Measurements from ENCODE around the gene CTH. TPM values are rescaled to one million over a fixed set of nuclear protein-coding genes. Genes with fewer than 3 reads are reported as not detected.

Gene CTH
- total RNA-seq, 1 experiment from 2014 or later, result 13.2 TPM

- Histone ChIP-seq H4K20me1 (ENCODE audit: low read length) (no peaks in the 10 kb centered on the region), H3F3A (ENCODE audit: low read length, unreplicated experiment) (no peaks in the 10 kb centered on the region), H2AFZ (ENCODE audit: low read length) (no peak overlapping the region), H3K27ac (ENCODE audit: low read length) (no peak overlapping the region), H3K79me2 (ENCODE audit: low read length) (no peaks in the 10 kb centered on the region), H3K27me3 (ENCODE audit: low read length) (no peaks in the 10 kb centered on the region), H3K9me3 (ENCODE audit: low read length) (no peaks in the 10 kb centered on the region), H3K9ac (ENCODE audit: low read length) (no peak overlapping the region), H3K9me2 (replicated peaks; ENCODE audit: low read length) (no peaks in the 10 kb centered on the region), H3K4me3 (ENCODE audit: low read length) (no peak overlapping the region), H3K4me1 (ENCODE audit: insufficient read depth, low read length) (0 out of 2 replicates have a peak, but pooled peaks cover 7% of the 10 kb centered on the region), H3K36me3 (ENCODE audit: low read depth, low read length) (no peaks in the 10 kb centered on the region), H3K4me2 (ENCODE audit: low read length) (no peak overlapping the region)
- DNase-seq, result no peak
- ChIA-PET CTCF (no interaction called here), POLR2A (ENCODE audit: unreplicated experiment) (no interaction called here)
- TF ChIP-seq EZH2phosphoT487 (IDR thresholded peaks at IDR 0.05; ENCODE audit: borderline replicate concordance, low read length), result no peak
- TF ChIP-seq CTCF (conservative IDR thresholded peaks at IDR 0.05; ENCODE audit: low read depth, low read length), result no peak
- TF ChIP-seq EZH2 (IDR thresholded peaks at IDR 0.05; ENCODE audit: low read length, unreplicated experiment), result no peak
- intact Hi-C loops (cut with micrococcal nuclease), result no loop called here
- ATAC-seq, result no peak
- no TSS peak for BruUV-seq (replicated peaks)
Measured at GRCh38 chr1:70401974-70402373, 9.1 kb upstream of the CTH start.

GRCh38 chr1:70403759-70404158 is 7.3 kb upstream of the CTH start:
- TF ChIP-seq EZH2phosphoT487 (IDR thresholded peaks at IDR 0.05; ENCODE audit: borderline replicate concordance, low read length) (no peak), CTCF (conservative IDR thresholded peaks at IDR 0.05; ENCODE audit: low read depth, low read length) (no peak), EZH2 (IDR thresholded peaks at IDR 0.05; ENCODE audit: low read length, unreplicated experiment) (no peak)
- Histone ChIP-seq H3K36me3 (ENCODE audit: low read depth, low read length) (no peaks in the 10 kb centered on the region), H3K79me2 (ENCODE audit: low read length) (no peaks in the 10 kb centered on the region), H2AFZ (ENCODE audit: low read length) (no peak overlapping the region), H3K27ac (ENCODE audit: low read length) (no peak overlapping the region), H3K9ac (ENCODE audit: low read length) (no peak overlapping the region), H3K27me3 (ENCODE audit: low read length) (no peaks in the 10 kb centered on the region), H3K4me1 (ENCODE audit: insufficient read depth, low read length) (0 out of 2 replicates have a peak, but pooled peaks cover 7% of the 10 kb centered on the region), H3K4me3 (ENCODE audit: low read length) (no peak overlapping the region), H3F3A (ENCODE audit: low read length, unreplicated experiment) (no peaks in the 10 kb centered on the region), H4K20me1 (ENCODE audit: low read length) (no peaks in the 10 kb centered on the region), H3K9me3 (ENCODE audit: low read length) (no peaks in the 10 kb centered on the region), H3K9me2 (replicated peaks; ENCODE audit: low read length) (no peaks in the 10 kb centered on the region), H3K4me2 (ENCODE audit: low read length) (no peak overlapping the region)
- intact Hi-C loops (cut with micrococcal nuclease), result no loop called here
- CTCF ChIA-PET, result no interaction called here
- POLR2A ChIA-PET (ENCODE audit: unreplicated experiment), result no interaction called here
- BruUV-seq (replicated peaks), result no TSS peak
- ATAC-seq (no peak), DNase-seq (no peak)

- Histone ChIP-seq H3K4me2 (ENCODE audit: low read length) (no peak overlapping the region), H3K4me1 (ENCODE audit: insufficient read depth, low read length) (peaks cover 13% of the 10 kb centered on the region; the same call in 1 of the 2 replicates), H3K9me2 (replicated peaks; ENCODE audit: low read length) (no peaks in the 10 kb centered on the region), H2AFZ (ENCODE audit: low read length) (no peak overlapping the region), H3K4me3 (ENCODE audit: low read length) (no peak overlapping the region), H3K79me2 (ENCODE audit: low read length) (no peaks in the 10 kb centered on the region), H3K27me3 (ENCODE audit: low read length) (no peaks in the 10 kb centered on the region), H3F3A (ENCODE audit: low read length, unreplicated experiment) (no peaks in the 10 kb centered on the region), H4K20me1 (ENCODE audit: low read length) (no peaks in the 10 kb centered on the region), H3K27ac (ENCODE audit: low read length) (no peak overlapping the region), H3K9ac (ENCODE audit: low read length) (no peak overlapping the region), H3K36me3 (ENCODE audit: low read depth, low read length) (no peaks in the 10 kb centered on the region), H3K9me3 (ENCODE audit: low read length) (no peaks in the 10 kb centered on the region)
- TF ChIP-seq EZH2phosphoT487 (IDR thresholded peaks at IDR 0.05; ENCODE audit: borderline replicate concordance, low read length) (no peak), CTCF (conservative IDR thresholded peaks at IDR 0.05; ENCODE audit: low read depth, low read length) (no peak), EZH2 (IDR thresholded peaks at IDR 0.05; ENCODE audit: low read length, unreplicated experiment) (no peak)
- ChIA-PET CTCF (no interaction called here), POLR2A (ENCODE audit: unreplicated experiment) (no interaction called here)
- intact Hi-C loops (cut with micrococcal nuclease), result no loop called here
- no peak for DNase-seq
- no TSS peak for BruUV-seq (replicated peaks)
- no peak for ATAC-seq
Measured at GRCh38 chr1:70405780-70406416, 5.2 kb upstream of the CTH start.

Measured in PC-3 (cell line).